DMS114 treated with DMSO at 0.1 percent for 48 hours (cell line): ENCODE results near the gene OR52E4.

Experiments used
- DNase-seq: peaks from one replicate; lab custom pipeline; 2025; ENCODE audit not compliant: unreplicated experiment; lab: John Stamatoyannopoulos, UW

The OR52E4 gene

DNA sequence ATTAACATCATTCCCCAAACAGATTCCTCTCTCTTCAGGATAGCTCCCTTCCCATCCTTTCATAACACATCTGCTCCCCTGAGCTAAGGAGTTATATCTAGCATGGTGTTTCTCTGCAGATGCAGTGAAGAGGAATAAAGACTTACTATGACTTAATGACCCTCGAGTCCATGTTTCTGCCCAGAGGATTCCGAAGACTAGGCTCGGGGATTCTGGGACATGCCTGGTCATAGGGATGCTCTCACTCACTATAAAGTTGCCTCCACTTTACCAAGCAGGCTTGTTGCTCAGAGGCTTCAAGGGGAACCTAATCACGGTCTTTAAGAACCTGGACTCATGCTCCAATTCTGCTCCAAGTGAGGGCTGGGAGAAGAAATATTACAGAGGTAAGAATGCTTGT lies at the start of gene OR52E4:
TSS of gene OR52E4 (plus strand) at position 301 of the 400 bp plus-strand sequence. CDS start 3,664 bp downstream, outside the sequence.
- no peak for DNase-seq

DNA sequence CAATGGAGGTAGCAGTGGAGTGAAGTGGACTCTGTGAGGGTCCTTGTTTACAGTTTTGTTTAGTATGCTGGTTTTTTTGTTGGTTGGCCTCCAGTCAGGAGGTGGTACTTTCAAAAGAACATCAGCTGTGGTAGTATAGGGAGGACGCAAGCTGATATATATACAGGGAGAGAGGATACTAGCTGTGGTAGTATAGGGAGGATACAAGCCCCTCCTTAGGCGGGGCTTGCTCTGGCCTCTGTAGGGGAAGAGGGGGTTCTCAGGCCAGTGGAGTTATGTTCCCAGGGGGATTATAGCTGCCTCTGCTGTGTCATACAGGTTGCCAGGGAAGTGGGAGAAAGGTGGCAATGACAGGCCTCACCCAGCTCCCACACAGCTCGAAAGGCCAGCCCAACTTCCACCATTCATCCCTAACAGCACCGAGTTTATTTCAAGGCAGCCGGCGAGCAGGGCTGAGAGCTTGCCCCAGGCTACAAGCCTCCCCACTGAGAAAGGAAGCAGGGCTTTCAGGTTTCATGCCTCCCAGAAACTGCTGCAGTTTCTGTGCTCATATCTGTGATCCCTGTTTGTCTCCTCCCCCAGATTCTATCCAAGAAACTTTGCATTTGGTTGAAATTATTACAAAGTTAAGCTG lies 49.1 kb upstream of the OR52E4 start:
- no peak for DNase-seq

DNA sequence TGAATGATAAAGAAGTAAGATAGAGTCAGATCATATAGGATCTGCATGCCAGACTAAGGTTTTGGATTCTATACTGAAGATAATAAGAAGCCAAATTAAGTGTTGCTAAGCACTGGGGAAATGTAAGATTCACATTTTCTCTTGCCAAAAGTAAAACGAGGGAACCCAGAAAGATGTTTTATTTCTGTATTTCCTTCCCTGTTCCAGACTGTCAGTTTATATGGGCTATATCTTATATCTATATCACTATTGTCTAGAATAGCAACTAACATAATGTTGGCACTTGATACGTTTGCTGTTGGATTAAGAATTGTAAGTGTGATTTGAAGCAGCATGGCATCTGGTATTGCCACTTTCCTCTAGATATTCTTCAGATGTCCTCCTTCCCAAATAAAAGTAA lies 47.0 kb upstream of the OR52E4 start:
- DNase-seq: no peak

DNA sequence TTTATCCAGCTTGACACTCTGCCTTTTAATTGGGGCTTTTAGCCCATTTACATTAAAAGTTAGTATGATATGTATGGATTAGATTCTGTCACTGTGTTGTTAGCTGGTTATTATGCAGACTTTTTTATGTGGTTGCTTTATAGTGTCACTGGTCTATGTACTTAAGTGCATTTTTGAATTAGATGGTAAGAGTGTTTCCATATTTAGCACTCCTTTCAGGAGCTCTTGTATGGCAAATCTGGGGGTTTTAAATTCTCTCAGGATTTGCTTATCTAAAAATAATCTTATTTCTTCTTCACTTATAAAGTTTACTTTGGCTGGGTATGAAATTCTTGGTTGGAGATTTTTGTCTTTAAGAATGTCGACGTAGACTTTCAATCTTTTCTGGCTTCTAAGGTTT lies 42.7 kb upstream of the OR52E4 start:
- DNase-seq: no peak

DNA sequence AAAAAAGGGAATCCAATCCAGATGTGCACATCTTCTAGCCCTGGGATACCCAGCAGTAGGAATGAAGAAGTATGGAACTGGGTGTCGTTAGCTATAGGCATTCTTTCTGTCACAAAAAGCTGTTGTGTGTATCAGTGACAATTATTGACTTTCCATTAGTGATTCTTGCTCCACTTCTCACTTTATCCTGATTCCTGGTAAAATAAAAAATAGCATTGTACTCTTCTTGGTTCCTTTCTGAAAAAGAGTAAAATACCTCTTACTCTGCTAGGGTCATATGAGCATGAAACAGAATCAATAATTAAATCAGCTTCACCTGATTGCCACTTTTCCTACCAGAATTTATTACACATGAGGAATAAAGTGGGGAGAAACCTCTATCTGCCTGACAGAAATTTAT lies 38.6 kb upstream of the OR52E4 start, which contains the start of gene OR52E6:
TSS of gene OR52E6 (minus strand) at position 101 of the 400 bp plus-strand sequence. CDS start at position 101, 0 bp downstream.
- DNase-seq: no peak

GRCh38 chr11:5846701-5847100 lies 33.7 kb upstream of the OR52E4 start:
- no peak for DNase-seq

DNA sequence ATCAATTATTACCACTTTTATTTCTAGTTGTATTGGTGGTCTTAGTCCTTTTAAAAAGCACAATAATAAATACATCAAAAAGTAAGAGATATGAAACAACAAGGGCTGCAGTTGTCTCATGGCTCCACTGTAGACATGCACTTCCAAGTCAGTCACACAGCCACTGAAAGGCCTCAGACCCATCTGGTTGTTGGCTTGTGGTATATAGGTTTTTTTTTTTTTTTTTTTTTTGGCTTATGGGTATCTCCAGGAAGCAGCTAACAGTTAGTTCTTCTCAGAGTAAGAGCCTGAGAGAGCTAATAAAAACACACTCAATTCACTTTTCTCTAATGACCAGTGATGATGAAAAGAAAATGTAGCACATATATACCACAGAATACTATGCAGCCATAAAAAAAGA lies 32.7 kb upstream of the OR52E4 start:
- DNase-seq: no peak

DNA sequence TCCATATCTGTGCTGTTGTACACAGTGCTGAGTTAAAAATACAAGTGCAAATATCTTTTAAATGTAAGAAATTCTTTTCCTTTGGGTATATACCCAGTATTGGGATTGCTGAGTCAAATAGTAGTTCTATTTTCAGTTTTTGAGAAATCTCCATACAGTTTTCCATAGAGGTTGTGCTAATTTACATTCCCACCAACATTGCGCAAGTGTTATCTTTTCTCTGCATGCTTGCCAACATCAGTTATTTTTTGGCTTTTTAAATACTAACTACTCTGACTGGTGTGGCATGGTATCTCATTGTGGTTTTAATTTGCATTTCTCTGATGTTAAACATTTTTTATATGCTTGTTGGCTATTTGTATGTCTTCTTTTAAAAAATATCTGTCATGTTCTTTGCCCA lies 29.4 kb upstream of the OR52E4 start:
- no peak for DNase-seq

- no peak for DNase-seq
These were observed 22.8 kb upstream of the OR52E4 start, which contains the start of gene OR52E8 for GRCh38 chr11:5857590-5857989. Gene OR52E8 (minus strand): TSS chr11:5857690. CDS start chr11:5857690, 0 bp downstream.

DNA sequence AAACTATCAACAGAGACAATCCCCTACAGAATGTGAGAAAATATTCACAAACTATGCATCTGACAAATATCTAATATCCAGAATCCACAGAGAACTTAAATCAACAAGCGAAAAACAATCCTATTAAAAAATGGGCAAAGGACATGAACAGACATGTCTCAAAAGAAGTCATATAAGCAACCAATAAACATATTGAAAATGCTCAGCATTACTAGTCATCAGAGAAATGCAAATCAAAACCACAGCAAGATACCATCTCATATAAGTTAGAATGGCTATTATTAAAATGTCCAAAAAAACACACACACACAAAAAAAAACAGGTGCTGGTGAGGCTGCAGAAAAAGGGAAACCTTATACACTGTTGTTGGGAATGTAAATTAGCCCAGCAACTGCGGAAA lies 14.6 kb upstream of the OR52E4 start:
- DNase-seq: no peak

- no peak for DNase-seq
These were observed 1.9 kb upstream of the OR52E4 start for GRCh38 chr11:5878564-5878963.

DNA sequence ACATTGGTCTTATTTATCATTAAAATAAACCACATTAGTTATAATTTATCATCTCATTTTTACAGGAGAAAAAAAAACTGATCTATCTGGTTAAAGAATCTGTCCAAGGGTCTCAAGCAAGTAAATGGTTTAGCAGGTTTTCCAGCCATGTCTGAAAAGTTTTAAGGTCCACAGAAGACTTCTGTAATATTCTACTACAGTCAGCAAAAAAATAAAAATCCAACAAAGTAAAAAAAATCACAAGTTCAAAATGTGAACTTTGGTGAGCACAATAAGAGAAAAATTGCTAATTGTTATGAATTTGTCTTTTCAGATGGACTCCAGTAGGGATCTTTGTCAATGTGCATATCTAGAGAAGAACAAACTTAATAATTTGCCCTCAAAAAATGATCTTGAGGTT lies 1.3 kb downstream of the OR52E4 start:
- no peak for DNase-seq

DNA sequence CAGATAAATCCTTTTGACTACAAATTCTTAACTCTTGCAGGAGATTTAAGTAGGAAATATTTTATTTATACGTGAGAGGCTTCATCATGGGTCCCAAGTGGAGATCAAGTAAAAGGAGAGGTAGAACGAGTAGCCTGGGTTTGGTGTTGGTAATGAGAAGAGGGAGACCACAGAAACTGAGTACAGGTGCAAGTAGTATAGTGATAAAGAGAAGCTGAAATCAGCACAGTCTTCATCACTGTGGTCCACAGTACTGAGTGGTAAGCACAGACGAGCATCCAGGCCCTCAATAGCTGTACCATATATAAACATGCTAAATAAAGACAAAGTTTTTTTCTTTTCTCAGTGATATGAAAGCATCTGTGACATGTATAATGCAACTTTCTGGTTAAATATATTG lies 6.7 kb downstream of the OR52E4 start:
- DNase-seq: no peak

DNA sequence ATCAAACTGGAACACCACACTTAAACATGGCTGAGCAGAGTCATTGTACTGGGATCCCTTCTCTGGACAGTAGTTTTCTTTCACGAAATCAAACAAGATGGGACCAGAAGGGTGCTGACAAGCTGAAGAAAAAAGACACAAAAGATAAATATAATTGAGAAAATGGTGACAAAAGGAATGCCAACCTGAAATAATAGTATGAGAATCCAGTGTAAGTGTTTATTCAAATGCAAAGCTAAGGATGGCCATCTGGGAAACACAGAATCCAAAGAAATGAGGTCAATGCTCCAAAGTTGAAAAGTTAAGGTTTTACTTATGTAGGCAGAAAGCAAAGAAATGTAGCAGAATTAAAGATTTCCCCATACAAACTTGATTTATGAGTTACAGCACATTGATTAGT lies 7.2 kb downstream of the OR52E4 start:
- no peak for DNase-seq

- DNase-seq: peak; percentile 21
These were observed 10.9 kb downstream of the OR52E4 start for GRCh38 chr11:5891216-5891800.

DNA sequence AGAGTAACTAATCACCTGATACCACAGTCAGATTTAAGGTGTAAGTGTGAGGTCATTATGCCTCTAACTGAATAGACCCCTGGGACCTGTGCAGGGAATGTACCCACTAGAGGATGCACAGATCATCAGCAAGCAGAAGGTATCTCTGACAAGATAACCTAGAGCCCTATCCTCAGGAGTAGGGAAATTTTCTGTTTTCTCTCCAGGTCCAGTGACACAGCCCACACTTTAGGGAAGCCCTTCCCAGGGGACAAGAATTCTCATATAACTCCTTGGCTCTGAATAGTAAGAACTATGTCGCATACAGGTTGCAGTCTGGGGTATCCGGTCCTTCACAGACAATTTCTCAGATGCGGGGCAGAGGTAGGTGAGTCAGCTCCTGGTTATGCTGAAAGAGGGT lies 12.5 kb downstream of the OR52E4 start, which contains the start of gene OR52E5:
TSS of gene OR52E5 (plus strand) at position 301 of the 400 bp plus-strand sequence. CDS start 7,569 bp downstream, outside the sequence.
- no peak for DNase-seq

DNA sequence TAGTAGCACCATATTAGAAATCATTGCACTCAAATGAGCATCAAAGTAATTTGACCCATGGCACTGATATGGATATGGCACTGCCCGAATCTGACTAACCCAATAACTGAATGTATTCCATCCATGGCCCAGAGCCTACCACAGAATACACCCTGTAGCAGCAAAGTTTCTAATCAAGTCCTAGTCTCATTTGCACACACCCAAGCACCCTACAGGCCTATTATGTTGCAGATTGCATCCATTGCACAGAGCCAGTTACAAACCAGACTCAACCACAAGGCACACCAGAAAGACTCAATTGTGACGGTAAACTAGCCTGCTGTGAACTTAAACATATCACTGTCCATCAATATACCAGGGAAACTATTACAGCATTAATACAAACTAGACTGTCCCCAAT lies 19.1 kb downstream of the OR52E4 start:
- no peak for DNase-seq

- no peak for DNase-seq
These were observed 30.1 kb downstream of the OR52E4 start for GRCh38 chr11:5910540-5910939.

- no peak for DNase-seq
These were observed 42.5 kb downstream of the OR52E4 start for GRCh38 chr11:5922749-5923426.

DNA sequence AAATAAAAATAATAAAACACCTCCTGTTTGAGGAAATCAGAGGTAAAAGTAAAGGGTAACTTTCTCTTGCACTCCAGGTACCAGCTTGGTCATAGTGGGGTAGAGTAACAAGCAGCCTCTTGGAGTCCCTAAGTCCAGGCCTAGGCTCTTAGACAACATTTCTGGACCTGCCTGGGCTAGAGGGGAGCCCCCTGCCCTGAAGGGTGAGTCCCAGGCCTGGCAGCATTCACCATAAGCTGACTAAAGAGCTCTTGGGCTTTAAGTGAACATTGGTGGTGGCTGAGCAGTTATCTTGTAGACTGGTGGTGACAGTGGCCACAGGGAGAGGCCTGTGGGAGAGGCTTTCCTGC lies 43.0 kb downstream of the OR52E4 start:
- DNase-seq: no peak

DNA sequence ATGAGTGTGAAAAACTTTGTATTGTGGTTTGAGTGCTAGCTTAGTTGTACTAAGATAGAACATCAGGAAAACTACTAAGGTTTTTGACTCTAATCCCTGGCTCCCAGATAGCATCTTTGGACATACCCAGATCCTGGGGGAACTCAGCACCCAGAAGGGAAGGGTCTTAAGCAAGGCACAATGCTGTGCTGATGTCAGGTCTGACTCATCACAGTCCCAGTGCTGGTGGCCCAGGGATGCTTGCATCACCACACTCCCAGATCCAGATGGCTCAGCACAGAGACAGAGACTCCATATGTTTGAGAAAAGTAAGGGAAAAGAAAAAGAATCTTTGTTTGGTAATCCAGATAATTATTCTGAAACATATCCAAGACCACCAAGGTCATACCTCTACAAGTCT lies 43.4 kb downstream of the OR52E4 start:
- no peak for DNase-seq

GRCh38 chr11:5928271-5928670 lies 47.8 kb downstream of the OR52E4 start:
- DNase-seq: no peak
